ENCODE data around the gene PKD2. TPM values are rescaled to one million over a fixed set of nuclear protein-coding genes. Genes with fewer than 3 reads are reported as not detected.

The PKD2 gene
- 10.2 TPM for polyA plus RNA-seq (2012; ENCODE audit: insufficient read length, low read depth)

DNA sequence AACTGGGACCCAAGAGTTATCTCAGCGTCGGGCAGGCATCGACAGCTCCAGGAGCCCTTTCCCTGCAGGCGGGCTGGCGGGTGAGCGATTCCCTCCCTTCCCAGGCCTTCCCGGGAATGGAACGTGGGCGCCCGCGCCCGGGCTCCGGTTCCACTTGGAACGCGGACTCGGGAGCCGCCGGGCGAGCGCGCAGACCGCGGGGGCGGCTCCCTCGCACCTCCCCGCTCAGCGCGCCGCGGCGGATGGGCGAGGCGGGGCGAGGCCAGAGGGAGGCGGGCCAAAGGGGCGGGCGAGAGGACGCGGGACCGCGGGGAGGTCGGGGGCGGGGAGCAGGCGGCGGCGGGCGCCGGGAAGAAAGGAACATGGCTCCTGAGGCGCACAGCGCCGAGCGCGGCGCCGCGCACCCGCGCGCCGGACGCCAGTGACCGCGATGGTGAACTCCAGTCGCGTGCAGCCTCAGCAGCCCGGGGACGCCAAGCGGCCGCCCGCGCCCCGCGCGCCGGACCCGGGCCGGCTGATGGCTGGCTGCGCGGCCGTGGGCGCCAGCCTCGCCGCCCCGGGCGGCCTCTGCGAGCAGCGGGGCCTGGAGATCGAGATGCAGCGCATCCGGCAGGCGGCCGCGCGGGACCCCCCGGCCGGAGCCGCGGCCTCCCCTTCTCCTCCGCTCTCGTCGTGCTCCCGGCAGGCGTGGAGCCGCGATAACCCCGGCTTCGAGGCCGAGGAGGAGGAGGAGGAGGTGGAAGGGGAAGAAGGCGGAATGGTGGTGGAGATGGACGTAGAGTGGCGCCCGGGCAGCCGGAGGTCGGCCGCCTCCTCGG, at the start of gene PKD2:
PKD2 (plus strand) TSS at position 332 of the 818 bp plus-strand sequence; CDS start at position 431, 99 bp downstream.
- TF ChIP-seq FOXP2 (optimal IDR thresholded peaks at IDR 0.05; ENCODE audit: borderline replicate concordance, extremely low read depth, extremely low read length, insufficient read depth) (peak; percentile 68), TAF1 (IDR thresholded peaks at IDR 0.05; ENCODE audit: borderline replicate concordance, insufficient read depth, low read length) (peak; percentile 81), POLR2AphosphoS5 (IDR thresholded peaks at IDR 0.05; ENCODE audit: low read depth, low read length) (no peak; the same call in 1 of the 2 replicates), SIN3A (IDR thresholded peaks at IDR 0.05; ENCODE audit: borderline replicate concordance, insufficient read depth, low read length) (0 out of 2 replicates have a peak, but pooled peaks have one; percentile 26)
- TF ChIP-seq, protein P1, sequence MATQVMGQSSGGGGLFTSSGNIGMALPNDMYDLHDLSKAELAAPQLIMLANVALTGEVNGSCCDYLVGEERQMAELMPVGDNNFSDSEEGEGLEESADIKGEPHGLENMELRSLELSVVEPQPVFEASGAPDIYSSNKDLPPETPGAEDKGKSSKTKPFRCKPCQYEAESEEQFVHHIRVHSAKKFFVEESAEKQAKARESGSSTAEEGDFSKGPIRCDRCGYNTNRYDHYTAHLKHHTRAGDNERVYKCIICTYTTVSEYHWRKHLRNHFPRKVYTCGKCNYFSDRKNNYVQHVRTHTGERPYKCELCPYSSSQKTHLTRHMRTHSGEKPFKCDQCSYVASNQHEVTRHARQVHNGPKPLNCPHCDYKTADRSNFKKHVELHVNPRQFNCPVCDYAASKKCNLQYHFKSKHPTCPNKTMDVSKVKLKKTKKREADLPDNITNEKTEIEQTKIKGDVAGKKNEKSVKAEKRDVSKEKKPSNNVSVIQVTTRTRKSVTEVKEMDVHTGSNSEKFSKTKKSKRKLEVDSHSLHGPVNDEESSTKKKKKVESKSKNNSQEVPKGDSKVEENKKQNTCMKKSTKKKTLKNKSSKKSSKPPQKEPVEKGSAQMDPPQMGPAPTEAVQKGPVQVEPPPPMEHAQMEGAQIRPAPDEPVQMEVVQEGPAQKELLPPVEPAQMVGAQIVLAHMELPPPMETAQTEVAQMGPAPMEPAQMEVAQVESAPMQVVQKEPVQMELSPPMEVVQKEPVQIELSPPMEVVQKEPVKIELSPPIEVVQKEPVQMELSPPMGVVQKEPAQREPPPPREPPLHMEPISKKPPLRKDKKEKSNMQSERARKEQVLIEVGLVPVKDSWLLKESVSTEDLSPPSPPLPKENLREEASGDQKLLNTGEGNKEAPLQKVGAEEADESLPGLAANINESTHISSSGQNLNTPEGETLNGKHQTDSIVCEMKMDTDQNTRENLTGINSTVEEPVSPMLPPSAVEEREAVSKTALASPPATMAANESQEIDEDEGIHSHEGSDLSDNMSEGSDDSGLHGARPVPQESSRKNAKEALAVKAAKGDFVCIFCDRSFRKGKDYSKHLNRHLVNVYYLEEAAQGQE (IDR thresholded peaks at IDR 0.05; ENCODE audit: insufficient read depth in 1 of 2, low read depth in 2 of 2, low read length in 2 of 2) = no peak

DNA sequence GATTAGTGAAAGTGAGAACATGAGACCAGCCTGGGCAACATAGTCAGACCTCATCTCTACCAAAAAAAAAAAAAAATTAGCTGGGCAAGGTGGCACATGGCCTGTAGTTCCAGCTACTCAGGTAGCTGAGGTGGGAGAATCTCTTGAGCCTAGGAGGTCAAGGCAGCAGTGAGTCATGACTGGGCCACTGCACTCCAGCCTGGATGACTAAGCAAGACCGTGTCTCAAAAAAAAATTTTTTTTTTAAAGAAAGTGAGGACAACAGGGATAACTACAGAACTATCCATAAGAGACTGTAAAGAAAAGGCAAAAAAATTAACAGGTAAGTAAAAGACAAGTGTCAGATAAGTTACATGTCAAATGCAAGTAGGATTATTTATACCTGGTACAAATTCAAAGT, 45.4 kb upstream of the PKD2 start:
- TF ChIP-seq SIN3A (IDR thresholded peaks at IDR 0.05; ENCODE audit: borderline replicate concordance, insufficient read depth, low read length) = no peak

DNA sequence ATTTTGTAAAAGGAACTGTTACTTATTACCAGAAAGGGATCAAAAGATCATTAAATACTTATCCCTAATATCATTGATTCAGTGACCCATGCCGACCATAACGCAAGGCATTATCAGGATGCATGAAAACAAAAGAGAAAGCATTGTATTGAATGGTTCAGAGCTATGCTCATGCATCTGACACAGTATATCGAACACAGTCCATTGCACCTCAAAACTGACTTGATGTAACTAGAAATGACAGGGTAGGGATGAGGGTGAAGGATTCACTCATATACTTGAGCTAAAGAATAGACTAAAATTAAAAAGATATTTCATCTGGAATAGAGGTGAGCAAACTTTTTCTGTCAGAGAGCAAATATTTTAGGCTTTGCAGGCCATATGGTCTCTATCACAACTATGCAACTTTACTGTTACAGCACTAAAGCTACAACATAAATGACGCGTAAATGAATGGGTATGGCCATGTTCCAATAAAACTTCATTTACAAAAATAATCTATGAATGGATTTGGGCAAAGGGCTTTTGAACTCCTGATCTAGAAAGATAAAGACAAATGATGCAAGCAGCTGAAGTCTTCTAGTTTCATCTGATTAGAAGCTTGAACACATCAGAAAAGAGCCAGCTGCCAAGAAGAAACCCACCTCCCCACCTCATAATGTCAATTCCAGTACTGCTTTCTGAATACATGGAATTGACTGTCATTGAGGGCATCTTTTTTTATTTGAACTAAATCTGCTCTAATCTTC, 44.9 kb upstream of the PKD2 start:
- TF ChIP-seq FOXP2 (optimal IDR thresholded peaks at IDR 0.05; ENCODE audit: borderline replicate concordance, extremely low read depth, extremely low read length, insufficient read depth) (no peak), TAF1 (IDR thresholded peaks at IDR 0.05; ENCODE audit: borderline replicate concordance, insufficient read depth, low read length) (no peak), SIN3A (IDR thresholded peaks at IDR 0.05; ENCODE audit: borderline replicate concordance, insufficient read depth, low read length) (no peak), POLR2AphosphoS5 (IDR thresholded peaks at IDR 0.05; ENCODE audit: low read depth, low read length) (no peak)
- TF ChIP-seq, protein P1 (IDR thresholded peaks at IDR 0.05; ENCODE audit: insufficient read depth in 1 of 2, low read depth in 2 of 2, low read length in 2 of 2) = no peak

DNA sequence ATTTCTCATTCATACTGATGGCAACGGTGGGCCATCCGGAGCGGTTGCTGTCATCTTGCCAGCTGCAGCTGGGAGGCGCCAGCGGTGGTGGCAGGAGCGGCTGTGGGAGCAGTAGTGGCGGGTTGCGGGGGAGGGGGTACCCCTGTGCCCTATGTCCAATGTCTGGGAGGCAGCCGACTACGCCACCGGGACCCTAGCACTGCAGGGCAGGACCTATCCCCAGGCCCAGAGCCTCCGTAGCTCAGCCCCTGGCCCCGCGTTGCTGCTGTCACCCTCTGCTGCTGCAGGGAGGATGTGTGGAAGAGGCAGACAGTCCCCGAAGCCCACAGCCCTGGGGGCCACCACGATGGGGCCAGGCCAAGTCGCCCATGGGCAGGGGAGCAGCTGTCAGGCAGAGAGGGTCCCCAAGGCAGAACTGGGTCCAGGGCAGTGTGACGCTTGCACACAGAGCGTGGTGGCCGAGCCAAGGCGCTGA, 41.9 kb upstream of the PKD2 start:
- TF ChIP-seq SIN3A (IDR thresholded peaks at IDR 0.05; ENCODE audit: borderline replicate concordance, insufficient read depth, low read length) (no peak), FOXP2 (optimal IDR thresholded peaks at IDR 0.05; ENCODE audit: borderline replicate concordance, extremely low read depth, extremely low read length, insufficient read depth) (no peak), POLR2AphosphoS5 (IDR thresholded peaks at IDR 0.05; ENCODE audit: low read depth, low read length) (no peak), TAF1 (IDR thresholded peaks at IDR 0.05; ENCODE audit: borderline replicate concordance, insufficient read depth, low read length) (no peak)
- TF ChIP-seq, protein P1 (IDR thresholded peaks at IDR 0.05; ENCODE audit: insufficient read depth in 1 of 2, low read depth in 2 of 2, low read length in 2 of 2) = no peak

DNA sequence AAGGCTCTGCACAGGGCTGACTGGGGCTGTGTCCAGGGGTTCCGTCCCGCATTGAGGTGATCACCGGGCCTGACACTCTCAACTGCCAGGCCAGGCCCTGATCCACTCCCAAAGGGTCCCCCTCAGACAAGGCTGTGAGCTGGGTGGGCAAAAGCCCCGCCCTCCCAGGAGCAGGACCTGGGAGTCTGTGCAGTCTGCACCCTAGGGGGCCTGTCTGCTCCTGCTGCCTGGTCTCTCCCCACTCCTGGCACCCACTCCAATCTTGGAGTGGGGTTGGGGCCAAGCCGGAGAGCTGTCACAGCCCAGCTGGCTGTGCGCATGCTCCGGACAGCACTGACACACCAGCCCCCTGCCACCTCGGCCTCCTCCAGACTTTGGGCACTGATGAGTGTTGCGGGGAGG, 41.3 kb upstream of the PKD2 start:
- TF ChIP-seq FOXP2 (optimal IDR thresholded peaks at IDR 0.05; ENCODE audit: borderline replicate concordance, extremely low read depth, extremely low read length, insufficient read depth) (no peak), TAF1 (IDR thresholded peaks at IDR 0.05; ENCODE audit: borderline replicate concordance, insufficient read depth, low read length) (no peak), SIN3A (IDR thresholded peaks at IDR 0.05; ENCODE audit: borderline replicate concordance, insufficient read depth, low read length) (no peak), POLR2AphosphoS5 (IDR thresholded peaks at IDR 0.05; ENCODE audit: low read depth, low read length) (no peak)
- TF ChIP-seq, protein P1 (IDR thresholded peaks at IDR 0.05; ENCODE audit: insufficient read depth in 1 of 2, low read depth in 2 of 2, low read length in 2 of 2) = no peak
